Gastrocnemius medialis (tissue), 4 donors: Measurements from ENCODE around the gene GK2.

ENCODE experiments used
- POLR2A ChIP-seq, 2 donors: fragments of 450-650 bp; IDR thresholded peaks; one replicate each; pipeline ENCODE4 v1.6.1; 2017; ENCODE audit warnings: antibody characterized with exemption in 2 of 2, mild to moderate bottlenecking in 2 of 2, moderate library complexity in 2 of 2
- TF ChIP-seq, protein P1 (sequence below), 5 experiments: fragments of 450-650 bp in 3 of 5; fragments of 200-600 bp in 2 of 5; sonication (generic) in 2 of 5; IDR thresholded peaks in 4 of 5; conservative IDR thresholded peaks in 1 of 5; 1 replicate in 4 of 5; 2 replicates in 1 of 5; pipeline ENCODE4 v1.5.1; 2016 to 2019; ENCODE audit warnings: antibody characterized with exemption in 5 of 5, mild to moderate bottlenecking in 3 of 5, moderate library complexity in 3 of 5

DNA sequence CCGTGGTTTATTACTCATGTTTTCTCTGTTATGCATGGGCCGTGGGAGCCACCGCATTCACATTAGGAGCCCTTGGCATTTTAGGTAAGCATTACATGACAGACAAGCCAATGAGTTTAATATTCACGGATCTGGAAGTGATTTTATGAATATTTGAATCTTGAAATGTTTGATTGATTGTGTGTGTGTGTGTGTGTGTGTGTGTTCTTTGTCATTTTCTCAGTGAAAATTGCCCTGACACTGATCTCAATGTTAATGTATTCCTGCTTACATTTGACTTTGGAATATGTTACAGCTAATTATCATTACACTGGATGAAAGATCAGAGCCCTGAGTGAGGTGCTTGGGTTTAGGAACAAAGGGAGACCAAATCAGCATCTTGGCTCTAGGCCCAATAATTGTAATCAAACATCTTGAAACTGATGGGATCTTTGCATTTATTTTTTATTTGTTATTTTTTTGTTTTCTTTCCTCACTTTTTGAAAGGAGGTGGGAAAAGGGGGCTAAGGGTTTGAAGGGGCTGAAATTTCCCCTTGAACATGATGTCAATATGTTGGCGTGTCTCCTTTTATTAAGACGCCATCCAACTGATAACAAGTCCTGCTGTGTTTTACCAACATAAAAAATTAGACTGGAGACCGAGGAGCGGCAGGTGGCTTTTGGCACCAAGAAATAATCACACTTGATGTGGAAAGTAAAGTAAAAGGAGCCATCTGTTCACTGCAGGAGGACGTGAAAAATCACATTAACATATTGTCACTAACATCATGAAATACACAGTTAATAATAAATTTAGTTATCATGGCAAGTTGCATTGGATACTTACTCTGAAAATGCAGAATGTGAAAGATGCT is 5.2 kb upstream of the GK2 start:
- TF ChIP-seq, protein P1, sequence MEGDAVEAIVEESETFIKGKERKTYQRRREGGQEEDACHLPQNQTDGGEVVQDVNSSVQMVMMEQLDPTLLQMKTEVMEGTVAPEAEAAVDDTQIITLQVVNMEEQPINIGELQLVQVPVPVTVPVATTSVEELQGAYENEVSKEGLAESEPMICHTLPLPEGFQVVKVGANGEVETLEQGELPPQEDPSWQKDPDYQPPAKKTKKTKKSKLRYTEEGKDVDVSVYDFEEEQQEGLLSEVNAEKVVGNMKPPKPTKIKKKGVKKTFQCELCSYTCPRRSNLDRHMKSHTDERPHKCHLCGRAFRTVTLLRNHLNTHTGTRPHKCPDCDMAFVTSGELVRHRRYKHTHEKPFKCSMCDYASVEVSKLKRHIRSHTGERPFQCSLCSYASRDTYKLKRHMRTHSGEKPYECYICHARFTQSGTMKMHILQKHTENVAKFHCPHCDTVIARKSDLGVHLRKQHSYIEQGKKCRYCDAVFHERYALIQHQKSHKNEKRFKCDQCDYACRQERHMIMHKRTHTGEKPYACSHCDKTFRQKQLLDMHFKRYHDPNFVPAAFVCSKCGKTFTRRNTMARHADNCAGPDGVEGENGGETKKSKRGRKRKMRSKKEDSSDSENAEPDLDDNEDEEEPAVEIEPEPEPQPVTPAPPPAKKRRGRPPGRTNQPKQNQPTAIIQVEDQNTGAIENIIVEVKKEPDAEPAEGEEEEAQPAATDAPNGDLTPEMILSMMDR (IDR thresholded peaks at IDR 0.05 in 4 of 5, conservative IDR thresholded peaks at IDR 0.05 in 1 of 5), result no peak
- no peak for TF ChIP-seq POLR2A (IDR thresholded peaks at IDR 0.05)
